ENCODE results near the gene KLHL17.

Gene KLHL17

DNA sequence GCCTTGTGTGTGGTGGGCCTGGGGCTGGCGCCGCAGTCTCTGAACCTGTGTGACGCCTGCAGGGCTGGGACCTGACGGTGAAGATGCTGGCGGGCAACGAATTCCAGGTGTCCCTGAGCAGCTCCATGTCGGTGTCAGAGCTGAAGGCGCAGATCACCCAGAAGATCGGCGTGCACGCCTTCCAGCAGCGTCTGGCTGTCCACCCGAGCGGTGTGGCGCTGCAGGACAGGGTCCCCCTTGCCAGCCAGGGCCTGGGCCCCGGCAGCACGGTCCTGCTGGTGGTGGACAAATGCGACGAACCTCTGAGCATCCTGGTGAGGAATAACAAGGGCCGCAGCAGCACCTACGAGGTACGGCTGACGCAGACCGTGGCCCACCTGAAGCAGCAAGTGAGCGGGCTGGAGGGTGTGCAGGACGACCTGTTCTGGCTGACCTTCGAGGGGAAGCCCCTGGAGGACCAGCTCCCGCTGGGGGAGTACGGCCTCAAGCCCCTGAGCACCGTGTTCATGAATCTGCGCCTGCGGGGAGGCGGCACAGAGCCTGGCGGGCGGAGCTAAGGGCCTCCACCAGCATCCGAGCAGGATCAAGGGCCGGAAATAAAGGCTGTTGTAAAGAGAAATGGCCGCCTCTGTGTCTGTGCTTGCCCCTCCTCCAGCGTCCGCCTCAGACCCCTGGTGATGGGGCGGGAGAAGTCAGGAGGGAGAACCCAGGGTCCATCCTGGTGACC is 53.7 kb downstream of the KLHL17 start:
- H3K4me3 ChIP-seq (ENCODE audit: low read depth, low read length): peak overlapping the region; percentile 35

DNA sequence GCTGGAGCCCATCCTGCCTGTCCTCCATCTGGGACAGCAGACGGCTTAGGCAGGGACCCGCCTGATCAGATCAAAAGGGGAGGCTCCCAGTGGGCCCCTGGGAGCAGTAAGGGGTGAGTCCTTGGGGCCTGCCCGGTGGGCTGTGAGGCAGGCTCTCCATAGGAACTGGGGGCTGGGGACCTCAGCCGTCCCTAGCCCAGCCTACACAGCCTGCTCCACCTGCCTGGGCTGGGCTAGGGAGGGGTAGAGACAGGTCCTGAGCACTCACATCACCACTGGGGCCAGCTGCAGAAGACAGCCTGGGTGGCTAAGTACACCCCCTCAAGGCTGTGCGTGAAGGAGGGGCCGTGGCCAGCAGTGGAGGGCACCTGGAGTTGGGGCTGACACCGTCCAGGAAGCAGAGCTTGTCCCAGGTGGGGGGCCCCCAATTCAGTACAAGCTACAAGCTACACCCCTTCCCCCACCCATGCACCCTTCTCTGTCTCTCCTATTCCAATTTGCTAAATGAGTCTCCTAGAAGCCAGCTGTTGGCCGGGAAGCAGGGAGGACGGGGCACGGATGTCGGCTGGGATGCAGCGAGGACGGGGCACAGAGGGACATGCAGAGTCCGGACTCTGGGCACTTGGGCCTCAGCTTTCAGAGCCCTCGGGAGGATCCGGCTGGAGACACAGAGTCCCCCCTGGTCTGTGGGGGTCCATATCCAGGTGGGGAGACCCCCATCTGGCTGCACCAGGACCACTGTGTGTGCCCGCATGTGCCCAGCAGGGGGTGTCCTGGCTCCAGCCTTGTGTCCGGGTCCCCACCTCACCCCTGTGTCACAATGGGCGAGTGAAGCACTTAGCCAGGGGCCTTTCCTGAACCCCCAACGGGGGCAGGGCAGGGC is 54.7 kb downstream of the KLHL17 start:
- H3K4me3 ChIP-seq (ENCODE audit: low read depth, low read length): no peak overlapping the region

All from iPS-11a (cell line).